ENCODE data around the gene DNAJC27.

DNA sequence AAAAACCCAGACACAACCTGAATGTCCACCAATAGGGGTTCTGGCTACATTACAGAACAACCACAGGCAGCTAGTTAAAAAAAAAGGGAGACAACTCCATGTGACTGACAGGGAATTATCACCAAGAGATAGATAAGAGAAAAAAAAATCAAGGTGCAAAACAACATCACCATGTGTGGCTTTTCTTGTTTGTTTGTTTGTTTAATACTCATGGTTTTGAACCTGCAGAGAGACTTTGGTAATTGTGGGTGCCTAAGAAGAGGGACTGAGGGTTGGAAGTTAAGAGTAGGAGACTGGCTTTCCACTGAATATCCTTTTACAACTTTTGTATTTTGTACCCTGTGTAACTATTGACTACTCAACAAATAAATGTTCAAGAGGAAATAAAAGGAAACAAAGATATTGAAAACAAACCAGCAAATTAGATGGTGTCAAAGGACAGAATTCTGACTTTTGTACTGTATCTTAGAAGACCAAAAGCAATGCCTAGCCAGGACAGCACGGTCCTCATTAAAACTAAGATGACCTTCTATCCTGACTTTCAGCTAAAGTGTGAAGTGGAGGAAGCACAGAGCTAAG is 22.5 kb upstream of the DNAJC27 start:
- no peak for TF ChIP-seq CBX8 (IDR thresholded peaks at IDR 0.05)
- TF ChIP-seq, protein P1, sequence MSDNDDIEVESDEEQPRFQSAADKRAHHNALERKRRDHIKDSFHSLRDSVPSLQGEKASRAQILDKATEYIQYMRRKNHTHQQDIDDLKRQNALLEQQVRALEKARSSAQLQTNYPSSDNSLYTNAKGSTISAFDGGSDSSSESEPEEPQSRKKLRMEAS (IDR thresholded peaks at IDR 0.05): no peak
- TF ChIP-seq FOSL2 (IDR thresholded peaks at IDR 0.05): no peak
- TF ChIP-seq FOSL2 (CRISPR knock-in tag; IDR thresholded peaks at IDR 0.05): no peak
- TF ChIP-seq, protein P2, sequence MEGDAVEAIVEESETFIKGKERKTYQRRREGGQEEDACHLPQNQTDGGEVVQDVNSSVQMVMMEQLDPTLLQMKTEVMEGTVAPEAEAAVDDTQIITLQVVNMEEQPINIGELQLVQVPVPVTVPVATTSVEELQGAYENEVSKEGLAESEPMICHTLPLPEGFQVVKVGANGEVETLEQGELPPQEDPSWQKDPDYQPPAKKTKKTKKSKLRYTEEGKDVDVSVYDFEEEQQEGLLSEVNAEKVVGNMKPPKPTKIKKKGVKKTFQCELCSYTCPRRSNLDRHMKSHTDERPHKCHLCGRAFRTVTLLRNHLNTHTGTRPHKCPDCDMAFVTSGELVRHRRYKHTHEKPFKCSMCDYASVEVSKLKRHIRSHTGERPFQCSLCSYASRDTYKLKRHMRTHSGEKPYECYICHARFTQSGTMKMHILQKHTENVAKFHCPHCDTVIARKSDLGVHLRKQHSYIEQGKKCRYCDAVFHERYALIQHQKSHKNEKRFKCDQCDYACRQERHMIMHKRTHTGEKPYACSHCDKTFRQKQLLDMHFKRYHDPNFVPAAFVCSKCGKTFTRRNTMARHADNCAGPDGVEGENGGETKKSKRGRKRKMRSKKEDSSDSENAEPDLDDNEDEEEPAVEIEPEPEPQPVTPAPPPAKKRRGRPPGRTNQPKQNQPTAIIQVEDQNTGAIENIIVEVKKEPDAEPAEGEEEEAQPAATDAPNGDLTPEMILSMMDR (IDR thresholded peaks at IDR 0.05): no peak
- TF ChIP-seq, protein P3, sequence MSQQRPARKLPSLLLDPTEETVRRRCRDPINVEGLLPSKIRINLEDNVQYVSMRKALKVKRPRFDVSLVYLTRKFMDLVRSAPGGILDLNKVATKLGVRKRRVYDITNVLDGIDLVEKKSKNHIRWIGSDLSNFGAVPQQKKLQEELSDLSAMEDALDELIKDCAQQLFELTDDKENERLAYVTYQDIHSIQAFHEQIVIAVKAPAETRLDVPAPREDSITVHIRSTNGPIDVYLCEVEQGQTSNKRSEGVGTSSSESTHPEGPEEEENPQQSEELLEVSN (IDR thresholded peaks at IDR 0.05; ENCODE audit: borderline replicate concordance, low read depth): no peak

All from A549 (cell line).